Fibroblast of gingiva (primary cell): ENCODE results near the gene LY6G5B.

Experiments used
- DNase-seq: peaks from one replicate; pipeline ENCODE4 v3.0.0-alpha.2; 2011; ENCODE audit warnings: low read depth

The LY6G5B gene

DNA sequence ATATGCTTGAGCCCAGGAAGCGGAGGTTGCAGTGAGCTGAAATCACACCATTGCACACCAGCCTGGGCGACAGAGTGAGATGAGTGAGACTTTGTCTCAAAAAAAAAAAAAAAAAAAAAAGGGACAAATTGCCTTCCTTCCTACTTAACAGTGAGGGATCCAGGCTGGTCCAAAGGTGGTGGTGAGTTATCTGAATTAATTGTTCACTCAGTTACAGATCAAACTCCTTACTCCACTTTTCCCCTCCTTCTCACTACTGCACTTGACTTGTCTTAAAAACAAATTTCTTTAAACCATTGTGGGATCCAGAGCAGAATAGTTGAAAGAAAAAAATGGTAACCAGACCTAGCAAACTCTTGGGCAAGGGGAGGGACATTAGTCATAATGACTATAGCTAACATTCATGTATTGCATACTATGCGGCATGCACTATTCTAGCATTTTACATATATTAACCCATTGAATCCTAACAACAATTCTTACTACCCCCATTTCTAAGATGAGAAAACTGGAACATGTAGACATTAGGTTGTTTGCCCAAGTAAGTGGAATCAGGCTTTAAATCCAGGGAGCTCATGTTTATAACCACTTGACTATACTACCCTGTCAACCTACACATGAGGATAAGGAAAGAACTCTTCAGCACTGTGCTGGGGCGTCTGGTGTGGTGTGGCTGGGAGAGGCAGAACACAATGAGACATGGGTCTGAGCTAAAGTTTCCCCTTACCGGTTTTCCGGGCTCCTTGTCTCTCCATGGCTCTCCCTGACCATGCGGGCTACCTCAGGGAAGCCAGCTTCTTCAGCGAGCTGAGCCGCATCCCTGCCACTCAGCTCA lies 6.4 kb upstream of the LY6G5B start:
- peak; percentile 42 for DNase-seq

DNA sequence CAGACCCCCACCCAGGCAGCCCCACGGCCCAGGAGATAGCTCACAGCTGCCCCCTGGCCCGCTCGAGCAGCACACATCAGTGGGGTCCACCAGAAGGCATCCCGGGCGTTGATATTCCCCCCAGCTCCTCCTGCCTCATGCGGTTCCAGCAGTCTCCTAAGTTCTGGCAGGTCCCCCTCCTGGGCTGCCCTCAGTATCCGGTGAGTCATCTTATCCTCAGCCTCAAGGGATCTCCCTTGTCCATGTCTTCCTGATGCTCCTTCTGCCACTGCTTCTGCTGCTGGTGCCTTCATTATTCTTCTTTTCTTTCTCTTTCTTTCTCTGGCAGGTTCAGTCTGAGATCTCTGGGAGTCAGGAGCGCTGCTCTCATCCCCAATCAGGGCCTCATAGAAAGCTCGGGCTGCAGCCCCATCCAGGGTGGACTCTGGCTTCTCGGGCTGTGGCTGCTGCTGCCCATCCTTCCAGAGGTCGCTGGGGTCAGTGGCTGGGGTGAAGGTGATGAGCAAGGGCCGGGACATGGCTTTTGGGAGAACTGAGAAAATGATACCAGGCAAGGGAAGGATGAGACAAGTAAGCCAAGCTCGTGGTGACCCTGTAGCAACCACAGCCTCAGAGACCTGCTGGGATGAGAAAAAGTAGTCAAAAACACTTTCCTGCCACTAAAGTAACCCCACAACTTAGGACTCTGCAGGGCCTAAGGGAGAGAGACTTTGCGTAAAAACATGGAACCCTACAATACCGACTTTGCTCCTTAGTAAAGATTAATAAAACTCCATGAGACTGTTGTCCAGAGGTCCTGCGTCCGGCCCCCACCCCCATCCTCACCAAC lies 5.6 kb upstream of the LY6G5B start:
- peak; percentile 70 for DNase-seq

DNA sequence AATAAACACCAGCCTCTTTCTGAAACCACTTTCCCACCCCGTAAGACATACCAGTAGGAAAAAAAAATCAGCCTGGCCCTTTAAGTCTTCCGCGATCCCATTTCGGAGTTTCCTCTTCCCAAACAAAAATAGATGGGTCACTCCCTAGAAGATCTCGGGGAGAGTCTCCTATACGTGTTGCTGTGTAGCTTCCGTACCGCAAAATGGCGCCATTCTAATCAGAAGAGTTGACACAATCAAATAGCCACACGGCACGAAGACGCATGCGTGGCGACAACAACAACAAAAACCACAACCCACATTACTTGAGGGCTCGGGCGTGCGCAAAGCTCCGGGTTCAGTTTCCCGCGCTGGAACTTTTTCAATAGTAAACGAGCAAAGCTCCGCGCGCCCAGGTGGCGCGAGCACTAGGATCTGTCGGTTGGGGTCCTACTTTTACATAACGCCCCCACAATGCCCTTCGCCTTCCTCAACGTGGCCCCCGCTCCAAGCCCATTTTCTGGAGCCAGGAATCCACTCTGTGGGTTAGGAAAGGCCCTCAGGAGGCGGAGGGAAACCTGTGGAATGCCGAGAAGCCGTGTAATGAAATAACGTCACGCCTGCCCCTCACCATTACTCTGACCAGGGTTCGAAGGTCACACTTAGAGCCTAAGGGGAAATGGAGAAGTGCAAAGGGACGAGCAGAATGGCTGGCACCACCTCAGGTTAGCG lies 4.8 kb upstream of the LY6G5B start, which contains the start of gene GPANK1:
TSS of gene GPANK1 (minus strand) at position 208 of the 711 bp plus-strand sequence. CDS start 519 bp downstream, outside the sequence.
- peak; percentile 95 for DNase-seq

DNA sequence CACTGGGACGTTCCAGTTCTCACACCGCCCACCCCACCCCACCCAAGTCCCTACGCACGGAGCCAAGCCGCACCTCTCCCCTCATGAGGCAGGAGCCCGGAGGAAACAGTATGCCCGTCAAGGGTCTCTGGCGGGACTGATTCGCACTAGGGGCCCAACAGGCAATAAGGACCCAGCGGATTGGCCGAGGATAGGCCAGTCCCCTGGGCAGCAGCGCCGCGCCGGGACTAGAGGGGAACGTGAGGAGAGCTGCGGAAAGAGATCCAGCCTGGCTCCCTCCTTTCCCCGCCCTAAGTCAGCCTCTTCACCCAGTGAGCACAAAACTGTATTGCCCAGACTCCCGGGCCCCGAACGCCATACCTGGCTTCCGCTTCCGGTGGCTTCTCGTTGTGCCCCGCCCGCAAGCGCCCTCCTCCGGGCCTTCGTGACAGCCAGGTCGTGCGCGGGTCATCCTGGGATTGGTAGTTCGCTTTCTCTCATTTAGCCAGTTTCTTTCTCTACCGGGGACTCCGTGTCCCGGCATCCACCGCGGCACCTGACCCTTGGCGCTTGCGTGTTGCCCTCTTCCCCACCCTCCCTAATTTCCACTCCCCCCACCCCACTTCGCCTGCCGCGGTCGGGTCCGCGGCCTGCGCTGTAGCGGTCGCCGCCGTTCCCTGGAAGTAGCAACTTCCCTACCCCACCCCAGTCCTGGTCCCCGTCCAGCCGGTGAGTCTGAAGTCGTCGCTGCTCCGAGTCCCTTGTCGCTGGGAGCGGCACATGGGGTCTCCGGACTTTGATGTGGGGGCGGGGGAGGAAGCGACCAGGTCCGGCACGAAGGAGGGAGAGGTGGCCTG lies 4.1 kb upstream of the LY6G5B start, which contains the start of gene CSNK2B:
TSS of gene CSNK2B (plus strand) at position 580 of the 836 bp plus-strand sequence. CDS start 752 bp downstream, outside the sequence.
- peak; percentile 96 for DNase-seq

DNA sequence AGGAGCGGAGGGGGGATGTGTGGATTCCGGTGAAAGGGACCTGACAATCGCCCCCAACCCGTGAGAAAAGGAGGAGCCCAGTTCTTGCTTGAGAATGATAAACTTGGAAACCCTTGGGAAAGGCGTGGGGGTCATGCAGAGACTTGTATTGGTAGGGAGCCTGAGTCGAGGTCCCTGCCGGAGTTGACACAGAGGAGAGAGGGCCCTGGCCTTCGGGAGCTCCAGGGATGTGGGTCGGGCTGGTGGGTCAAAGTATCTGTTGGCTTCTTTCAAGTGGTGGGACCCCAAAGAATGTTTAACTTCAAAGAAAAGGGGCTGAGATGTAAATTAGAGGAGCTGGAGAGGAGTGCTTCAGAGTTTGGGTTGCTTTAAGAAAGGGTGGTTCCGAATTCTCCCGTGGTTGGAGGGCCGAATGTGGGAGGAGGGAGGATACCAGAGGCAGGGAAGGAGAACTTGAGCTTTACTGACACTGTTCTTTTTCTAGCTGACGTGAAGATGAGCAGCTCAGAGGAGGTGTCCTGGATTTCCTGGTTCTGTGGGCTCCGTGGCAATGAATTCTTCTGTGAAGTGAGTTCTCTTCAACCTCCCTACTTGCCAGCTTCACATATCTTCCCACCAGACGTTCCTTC lies 3.3 kb upstream of the LY6G5B start:
- no peak for DNase-seq

- DNase-seq: no peak
Observed at GRCh38 chr6:31676322-31676903, 6.6 kb downstream of the LY6G5B start.

DNA sequence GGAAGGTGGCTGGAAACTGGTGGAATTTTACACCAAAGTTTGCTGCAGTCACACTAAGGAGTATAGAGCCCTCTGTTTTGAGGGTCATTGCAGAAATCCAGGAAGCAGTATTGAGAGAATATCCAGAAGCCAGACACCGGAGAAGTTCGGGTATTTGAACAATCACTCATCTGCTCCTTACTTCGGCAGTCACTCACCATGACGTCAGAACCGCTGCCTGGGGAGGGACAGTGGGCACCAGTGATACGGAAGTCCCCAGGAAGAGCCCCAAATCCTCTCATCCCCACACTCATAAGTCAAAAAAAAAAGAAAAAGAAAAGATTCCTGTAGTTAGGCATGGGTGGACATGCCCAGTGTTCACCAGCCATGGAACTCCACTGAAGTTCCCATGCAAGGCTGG lies 7.1 kb downstream of the LY6G5B start:
- DNase-seq: no peak

- no peak for DNase-seq
Observed at GRCh38 chr6:31677955-31678354, 8.2 kb downstream of the LY6G5B start.

DNA sequence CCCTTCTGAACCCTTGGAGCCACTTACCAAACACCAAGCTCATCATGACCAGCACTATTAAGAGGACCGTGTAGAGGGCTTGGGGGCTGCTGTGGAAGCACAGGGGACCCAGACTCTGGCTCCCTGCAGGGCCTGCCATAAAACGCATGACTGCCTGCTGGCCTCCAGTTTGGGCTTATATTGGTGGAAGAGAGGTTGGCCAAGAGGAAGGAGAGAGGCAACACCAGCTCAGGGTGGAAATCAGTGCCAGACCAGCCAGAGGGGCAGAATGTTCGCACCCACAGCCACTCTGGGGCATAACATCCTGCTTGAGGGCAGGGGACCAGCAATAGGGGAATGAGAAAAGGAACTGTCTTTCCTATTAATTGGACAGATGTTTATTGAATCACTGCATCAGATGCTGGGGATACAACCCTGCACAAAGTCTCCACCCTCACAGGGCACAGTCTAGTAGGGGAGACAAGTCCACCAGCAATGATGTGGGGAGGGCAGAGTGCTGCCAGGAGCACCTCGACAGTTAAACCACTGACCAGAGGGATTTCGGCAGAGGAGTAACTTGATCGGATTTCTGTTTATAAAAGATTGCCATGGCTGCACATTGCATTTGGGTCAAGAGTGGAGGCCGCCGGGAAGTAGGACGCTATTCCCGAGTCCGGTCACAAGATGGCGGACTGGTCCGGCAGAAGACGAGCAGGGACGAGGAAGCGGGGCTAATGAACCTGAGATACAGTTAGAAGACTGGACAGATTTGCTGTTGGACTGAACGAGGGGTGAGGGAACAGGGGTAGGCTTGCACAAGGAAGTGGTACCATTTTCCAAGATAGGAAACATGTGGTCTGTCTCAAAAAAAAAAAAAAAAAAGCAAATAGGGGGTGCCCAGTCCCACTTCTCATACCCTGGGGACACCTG lies 10.7 kb downstream of the LY6G5B start, which contains the start of gene LY6G5C:
TSS of gene LY6G5C (minus strand) at position 842 of the 909 bp plus-strand sequence. CDS start at position 148, 694 bp downstream.
- peak; percentile 95 for DNase-seq

- DNase-seq: peak; percentile 31
Observed at GRCh38 chr6:31681135-31681671, 11.4 kb downstream of the LY6G5B start.

DNA sequence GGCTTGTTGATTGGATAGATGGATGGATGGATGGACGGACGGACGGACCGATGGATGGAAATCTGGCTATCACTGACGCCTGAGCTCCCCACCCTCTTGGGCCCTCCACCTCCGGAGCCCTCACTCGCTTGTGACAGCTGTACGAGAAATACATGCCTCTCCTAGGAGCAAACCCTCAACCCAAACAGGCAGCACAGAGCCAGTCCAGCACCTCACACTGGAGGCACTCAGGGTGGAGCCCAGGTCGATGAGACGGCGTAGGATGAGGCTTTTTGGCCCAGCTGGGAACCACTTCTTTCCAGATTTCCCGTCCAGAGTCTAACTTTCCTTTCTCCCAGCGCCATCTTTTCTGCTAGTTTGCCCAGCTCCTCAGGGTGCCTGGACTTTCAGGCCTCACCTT lies 13.8 kb downstream of the LY6G5B start:
- DNase-seq: no peak

- no peak for DNase-seq
Observed at GRCh38 chr6:31686483-31686882, 16.7 kb downstream of the LY6G5B start.

DNA sequence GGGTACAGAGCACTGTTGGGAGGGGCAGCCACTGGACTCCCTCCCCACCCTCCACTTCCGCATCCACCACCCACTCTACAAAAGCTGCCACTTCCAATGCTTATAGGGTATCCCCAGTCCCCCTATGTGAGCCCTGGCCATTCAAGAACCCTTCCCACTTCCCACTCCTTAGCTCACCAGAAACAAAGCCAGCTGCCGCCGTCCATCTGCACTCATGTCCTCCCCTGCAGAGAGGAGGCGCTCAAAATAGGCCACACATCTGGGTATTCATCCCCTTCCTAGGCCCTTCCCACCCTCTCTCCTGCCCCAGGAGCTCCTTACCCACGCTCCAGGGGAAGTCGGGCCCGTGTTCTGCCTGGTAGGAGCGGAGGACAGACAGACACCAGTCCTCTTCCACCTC lies 17.5 kb downstream of the LY6G5B start:
- DNase-seq: no peak

GRCh38 chr6:31687860-31688693 lies 18.3 kb downstream of the LY6G5B start:
- DNase-seq: no peak

DNA sequence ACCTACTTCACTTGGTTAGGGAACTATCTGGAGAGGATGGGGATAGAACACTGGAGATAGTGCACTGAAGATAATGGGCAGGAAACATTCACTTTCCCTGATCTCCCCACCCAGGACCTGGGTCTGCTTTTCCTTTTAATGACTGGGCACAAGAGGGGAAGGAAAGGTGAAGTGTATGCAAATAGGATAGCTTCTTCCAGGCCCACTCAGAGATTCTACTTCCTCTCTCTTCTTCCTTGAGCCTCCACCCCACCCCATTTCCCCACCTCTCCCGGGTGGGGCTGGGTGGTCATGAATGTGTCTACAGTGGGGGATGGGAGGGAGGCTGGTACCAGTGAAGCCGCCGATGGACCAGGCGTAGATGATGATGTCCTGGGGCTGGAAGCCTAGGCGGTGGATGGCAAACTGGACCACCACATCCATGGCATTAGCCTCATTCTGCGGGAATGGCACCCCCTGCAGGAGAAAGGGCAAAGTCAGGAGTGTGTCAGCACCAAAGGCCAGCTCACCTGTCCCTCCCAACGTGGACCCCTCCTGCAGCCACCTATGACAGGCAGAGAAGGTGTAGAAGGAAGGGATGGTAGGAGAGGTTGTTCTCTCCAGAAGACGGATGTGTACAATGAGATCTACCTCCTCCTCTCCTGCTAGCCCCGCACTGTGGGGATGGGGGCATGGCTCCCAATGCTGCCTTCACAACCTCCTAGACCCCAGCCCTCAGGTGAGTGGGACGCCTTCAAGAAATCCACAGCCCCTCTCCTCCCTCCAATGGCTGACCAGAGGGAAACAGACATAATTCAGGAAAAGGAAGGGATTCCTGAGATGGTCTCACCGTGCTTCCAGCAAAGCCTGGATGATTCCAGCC lies 19.7 kb downstream of the LY6G5B start:
- DNase-seq: no peak

GRCh38 chr6:31690231-31691077 lies 20.7 kb downstream of the LY6G5B start:
- DNase-seq: no peak
